GM12875 (cell line): ENCODE data around the gene SMPX.

ENCODE experiments used
- H3K4me3 ChIP-seq: one replicate; pipeline ENCODE4 v1.5.1; 2011; ENCODE audit warnings: low read depth, low read length, control low read depth
- TF ChIP-seq, protein P1 (sequence below): IDR thresholded peaks from 2 replicates; pipeline ENCODE4 v1.5.1; 2011; ENCODE audit warnings: low read depth, mild to moderate bottlenecking, control low read depth, inconsistent platforms, low read length, moderate library complexity, borderline replicate concordance; ENCODE audit not compliant: insufficient read depth

Gene SMPX

DNA sequence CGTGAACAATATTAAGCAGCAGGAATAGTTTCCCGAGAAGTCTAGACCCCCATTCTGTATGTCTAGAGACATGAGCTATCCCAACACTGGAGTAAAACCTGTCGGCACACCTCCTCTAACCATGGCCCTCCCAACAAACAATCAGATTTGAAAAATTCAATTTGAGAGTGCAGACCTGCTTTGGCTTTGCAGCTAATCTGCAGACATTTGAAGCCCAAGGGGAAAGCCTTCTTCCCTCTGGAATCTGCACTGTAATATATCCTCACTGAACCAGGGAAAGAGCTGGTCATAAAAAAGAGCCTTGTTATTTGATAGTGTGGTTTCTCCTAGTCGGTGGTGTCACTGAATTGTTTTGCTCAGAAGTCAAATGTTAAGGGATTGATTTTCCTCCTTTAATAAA is 55.2 kb downstream of the SMPX start:
- no peak overlapping the region for H3K4me3 ChIP-seq
- TF ChIP-seq, protein P1, sequence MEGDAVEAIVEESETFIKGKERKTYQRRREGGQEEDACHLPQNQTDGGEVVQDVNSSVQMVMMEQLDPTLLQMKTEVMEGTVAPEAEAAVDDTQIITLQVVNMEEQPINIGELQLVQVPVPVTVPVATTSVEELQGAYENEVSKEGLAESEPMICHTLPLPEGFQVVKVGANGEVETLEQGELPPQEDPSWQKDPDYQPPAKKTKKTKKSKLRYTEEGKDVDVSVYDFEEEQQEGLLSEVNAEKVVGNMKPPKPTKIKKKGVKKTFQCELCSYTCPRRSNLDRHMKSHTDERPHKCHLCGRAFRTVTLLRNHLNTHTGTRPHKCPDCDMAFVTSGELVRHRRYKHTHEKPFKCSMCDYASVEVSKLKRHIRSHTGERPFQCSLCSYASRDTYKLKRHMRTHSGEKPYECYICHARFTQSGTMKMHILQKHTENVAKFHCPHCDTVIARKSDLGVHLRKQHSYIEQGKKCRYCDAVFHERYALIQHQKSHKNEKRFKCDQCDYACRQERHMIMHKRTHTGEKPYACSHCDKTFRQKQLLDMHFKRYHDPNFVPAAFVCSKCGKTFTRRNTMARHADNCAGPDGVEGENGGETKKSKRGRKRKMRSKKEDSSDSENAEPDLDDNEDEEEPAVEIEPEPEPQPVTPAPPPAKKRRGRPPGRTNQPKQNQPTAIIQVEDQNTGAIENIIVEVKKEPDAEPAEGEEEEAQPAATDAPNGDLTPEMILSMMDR: no peak

DNA sequence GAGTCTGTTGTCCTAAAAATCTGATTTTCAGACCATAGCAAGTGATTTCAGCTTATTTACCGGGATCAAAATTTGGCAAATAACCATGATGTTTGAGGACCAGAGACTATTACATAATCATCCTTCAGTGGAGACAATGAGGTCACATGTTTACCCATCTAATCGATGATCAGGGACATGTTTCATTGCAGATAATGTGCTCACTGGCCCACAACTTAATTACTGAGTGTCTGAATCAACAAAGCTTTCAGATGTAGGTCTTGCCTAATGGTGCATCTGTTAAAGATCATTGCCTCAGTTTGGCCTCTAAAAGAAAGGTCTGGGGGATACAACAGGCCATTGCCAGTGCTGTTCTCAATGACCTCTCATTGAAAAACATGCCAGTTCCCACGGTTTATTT is 56.9 kb downstream of the SMPX start:
- no peak overlapping the region for H3K4me3 ChIP-seq

DNA sequence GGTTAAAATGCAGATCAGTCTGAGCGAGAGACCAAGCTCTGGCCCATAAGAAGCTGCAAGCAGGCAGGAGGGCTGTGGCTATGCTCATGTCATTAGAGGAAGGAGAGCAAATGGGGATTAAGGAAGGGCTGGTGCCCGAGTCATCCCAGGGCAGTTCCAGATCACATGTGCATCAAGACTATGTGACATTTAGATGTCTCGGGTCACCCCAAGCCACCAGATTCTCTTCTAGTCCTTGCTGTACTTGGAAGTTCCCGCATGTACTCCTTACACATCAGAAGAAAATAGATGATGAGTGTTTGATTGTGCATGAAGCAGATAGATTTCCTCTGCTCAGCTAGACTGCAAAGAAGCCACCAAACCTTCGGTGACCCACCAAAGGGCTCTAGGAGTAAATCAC is 57.6 kb downstream of the SMPX start:
- TF ChIP-seq, protein P1: no peak
- no peak overlapping the region for H3K4me3 ChIP-seq

More for the DNA sequence above, 56.9 kb downstream of the SMPX start:
- TF ChIP-seq, protein P1: no peak

DNA sequence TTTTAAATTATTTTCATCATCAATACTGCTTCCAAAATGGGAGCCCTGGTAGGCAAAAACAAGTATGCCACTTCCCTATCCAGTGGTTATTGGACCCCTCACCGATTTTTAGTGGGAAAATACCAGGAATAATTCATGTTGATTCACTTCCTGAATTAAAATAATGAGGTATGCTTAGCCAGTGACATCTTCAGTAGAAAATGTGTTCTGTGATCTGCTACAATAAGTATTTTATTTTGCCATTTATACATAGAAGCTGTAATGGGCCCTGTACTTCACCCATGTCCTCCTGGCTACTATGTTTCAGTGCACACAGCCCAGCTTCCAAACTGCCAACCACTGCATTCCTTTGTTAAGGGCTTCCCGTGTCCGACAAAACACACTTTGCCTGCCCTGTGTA is 58.8 kb downstream of the SMPX start:
- no peak overlapping the region for H3K4me3 ChIP-seq
- TF ChIP-seq, protein P1: no peak

DNA sequence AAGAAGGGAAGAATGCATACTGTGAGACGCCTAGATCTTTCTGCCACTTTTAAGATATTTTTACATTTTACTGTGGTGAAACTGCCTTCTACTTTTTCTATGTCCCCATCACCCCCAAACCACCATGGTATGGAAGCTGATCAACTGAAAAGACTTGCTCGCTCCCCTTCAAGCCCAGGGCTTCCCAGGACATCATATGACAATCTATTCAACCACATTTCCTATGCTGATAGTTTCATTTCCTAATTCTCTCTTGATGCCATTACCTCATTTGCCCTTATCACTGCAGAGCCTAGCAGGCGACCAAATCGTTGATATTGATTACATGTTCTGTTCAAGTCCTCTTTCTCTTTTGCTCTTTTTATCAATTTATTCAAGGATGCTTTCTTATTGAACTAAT is 59.6 kb downstream of the SMPX start:
- H3K4me3 ChIP-seq: no peak overlapping the region

DNA sequence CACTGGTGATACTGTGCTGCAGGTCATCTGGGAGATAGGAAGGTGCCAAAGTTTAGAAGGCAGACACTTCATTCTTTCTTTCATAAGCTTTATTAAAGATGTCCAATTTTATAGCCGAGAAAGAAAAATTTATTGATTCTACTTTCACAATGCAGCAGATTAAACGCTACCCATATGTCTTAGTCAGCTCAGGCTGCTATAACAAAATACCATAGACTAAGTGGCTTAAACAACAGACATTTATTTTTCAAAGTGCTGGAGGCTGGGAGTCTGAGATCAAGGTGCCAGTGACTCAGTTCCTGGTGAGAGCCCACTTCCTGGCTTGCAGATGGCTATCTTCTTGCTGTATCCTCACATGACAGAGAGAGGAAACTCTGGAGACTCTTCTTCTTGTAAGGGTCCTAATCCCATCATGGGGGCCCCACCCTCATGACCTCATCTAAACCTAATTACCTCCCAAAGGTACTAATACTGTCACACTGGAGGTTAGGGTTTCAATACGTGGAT is 66.4 kb downstream of the SMPX start:
- H3K4me3 ChIP-seq: no peak overlapping the region
- TF ChIP-seq, protein P1: no peak

More for the DNA sequence above, 59.6 kb downstream of the SMPX start:
- TF ChIP-seq, protein P1: no peak

DNA sequence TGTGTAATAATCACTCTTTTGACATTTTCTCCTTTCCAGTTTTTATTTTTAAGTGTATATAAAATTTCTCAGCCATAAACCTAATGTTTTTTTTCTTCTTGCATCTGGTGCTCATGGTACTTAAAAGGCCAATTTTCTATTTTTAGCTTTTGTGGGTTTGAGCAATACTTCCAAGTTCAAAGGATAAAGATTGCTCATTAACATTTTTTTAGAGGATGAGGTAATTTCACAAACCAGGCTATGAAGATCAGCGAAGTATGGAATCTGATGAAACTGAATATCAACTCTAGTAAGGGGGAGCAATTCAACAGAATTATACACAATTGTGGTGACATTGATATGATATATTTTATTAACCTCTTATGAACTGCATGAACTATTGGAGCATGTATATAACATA is 74.0 kb downstream of the SMPX start:
- no peak overlapping the region for H3K4me3 ChIP-seq
- TF ChIP-seq, protein P1: no peak
